Measurements from ENCODE around the gene SUMO2. TPM values are rescaled to one million over a fixed set of nuclear protein-coding genes. Genes with fewer than 3 reads are reported as not detected.

The SUMO2 gene
- total and polyA plus RNA-seq, 2 of the 8 experiments (the other 6 are each of a cell fraction or from before 2014, with no cell fraction given), result 184 to 779 TPM

GRCh38 chr17:75146592-75146991 lies 36.2 kb downstream of the SUMO2 start:
- Histone ChIP-seq H3K9me3 (ENCODE audit: insufficient read depth in 2 of 2, low read depth in 1 of 2, low read length in 1 of 2) (no peaks in the 10 kb centered on the region), H3K23ac (ENCODE audit: insufficient read length) (no peak overlapping the region), H4K91ac (replicated peaks; ENCODE audit: insufficient read length, low read length) (no peak overlapping the region), H3K4ac (replicated peaks; ENCODE audit: insufficient read length, low read depth, low read length) (no peak overlapping the region), H2BK15ac (ENCODE audit: low read length) (no peak overlapping the region), H3K4me2 (ENCODE audit: insufficient read depth in 1 of 2, low read depth in 2 of 2, low read length in 2 of 2) (no peak overlapping the region), H2AFZ (ENCODE audit: low read length) (no peak overlapping the region), H4K5ac (ENCODE audit: insufficient read length, low read depth, low read length) (no peak overlapping the region), H3K27ac (ENCODE audit: low read depth, low read length) (no peak overlapping the region), H3K56ac (replicated peaks; ENCODE audit: insufficient read length, low read depth, low read length) (no peak overlapping the region), H2BK5ac (ENCODE audit: low read depth, low read length) (no peak overlapping the region), H3K36me3 (ENCODE audit: control insufficient read depth in 2 of 4, insufficient read depth in 4 of 4, low read length in 3 of 4) (peaks cover 41 to 73% (median 60%) of the 10 kb centered on the region in 4 experiments), H2BK20ac (ENCODE audit: low read length) (no peak overlapping the region), H3K79me1 (ENCODE audit: low read depth, low read length) (0 out of 2 replicates have a peak, but pooled peaks cover 2% of the 10 kb centered on the region), H2BK120ac (replicated peaks; ENCODE audit: low read depth, low read length) (no peak overlapping the region), H2AK5ac (ENCODE audit: low read depth, low read length) (no peak overlapping the region), H3K4me1 (replicated peaks in 1 of 4; ENCODE audit: control insufficient read depth in 3 of 4, insufficient read depth in 4 of 4, low read length in 3 of 4) (peaks cover 0 to 2% (median 0%) of the 10 kb centered on the region in 4 experiments; a peak in 1 of 7 replicates), H3K18ac (ENCODE audit: extremely low read depth, low read length) (no peak overlapping the region), H4K8ac (ENCODE audit: extremely low read depth, insufficient read depth, low read length) (no peak overlapping the region), H4K20me1 (replicated peaks in 1 of 2; ENCODE audit: control insufficient read depth in 1 of 2, insufficient read depth in 2 of 2, low read length in 2 of 2) (peaks cover 3 to 14% of the 10 kb centered on the region in 2 experiments), H2BK12ac (ENCODE audit: low read depth, low read length) (no peak overlapping the region), H3K14ac (ENCODE audit: insufficient read length) (no peak overlapping the region), H3K4me3 (ENCODE audit: extremely low read depth in 1 of 4, insufficient read depth in 2 of 4, low read depth in 3 of 4, low read length in 4 of 4) (no peak overlapping the region), H3K23me2 (ENCODE audit: low read depth, low read length) (no peaks in the 10 kb centered on the region; the same call in 1 of the 2 replicates), H3K27me3 (replicated peaks in 1 of 4; ENCODE audit: control insufficient read depth in 3 of 4, extremely low read depth in 1 of 4, insufficient read depth in 3 of 4, low read length in 3 of 4) (no peaks in the 10 kb centered on the region), H3K9ac (replicated peaks in 1 of 4; ENCODE audit: extremely low read depth in 1 of 4, low read depth in 3 of 4, low read length in 3 of 4) (no peak overlapping the region), H3K79me2 (ENCODE audit: control insufficient read depth in 1 of 2, insufficient read depth in 2 of 2, low read length in 2 of 2) (peaks cover 8 to 52% of the 10 kb centered on the region in 2 experiments)
- DNase-seq (ENCODE audit: low read depth in 1 of 2, low spot score in 2 of 2) (no peak), FAIRE-seq (no peak)
- ChIA-PET POLR2A (ENCODE audit: partially characterized antibody) (interaction anchor here (0.6 to 8.0 kb wide), 7 partner anchors 8 to 24 kb away, joined by 3 to 83 read pairs (median 6); partner anchors contain the start of genes JPT1 and NT5C), CTCF (ENCODE audit: partially characterized antibody) (interaction anchor here (1.4 to 2.2 kb wide), 3 partner anchors 25 to 55 kb away, joined by 3 to 11 read pairs (median 10); no protein-coding TSS in a partner anchor)
- WGBS, 2 experiments (ENCODE audit: extremely low coverage in 1 of 2, insufficient coverage in 1 of 2, insufficient read length in 1 of 2, insufficient replicate concordance in 2 of 2, low coverage in 1 of 2, low lambda C conversion rate in 2 of 2, missing lambda C conversion rate in 1 of 2), result 93% methylated on average over 3 of the region's 3 CpGs; no CpG with 5 or more reads in 1 of the 2 experiments
- TF ChIP-seq TAF1 (IDR thresholded peaks at IDR 0.05; ENCODE audit: low read depth, low read length) (no peak), TCF12 (IDR thresholded peaks at IDR 0.05; ENCODE audit: low read depth, low read length) (no peak), SRF (IDR thresholded peaks at IDR 0.05; ENCODE audit: low read depth, low read length) (no peak), ATF2 (IDR thresholded peaks at IDR 0.05; ENCODE audit: low read length) (no peak), GTF2F1 (IDR thresholded peaks at IDR 0.05; ENCODE audit: borderline replicate concordance, low read depth, low read length) (no peak), CTBP2 (IDR thresholded peaks at IDR 0.05; ENCODE audit: borderline replicate concordance, insufficient read depth, insufficient read length, low read length) (no peak), MAX (IDR thresholded peaks at IDR 0.05) (no peak), HDAC2 (IDR thresholded peaks at IDR 0.05; ENCODE audit: borderline replicate concordance in 1 of 2, low read depth in 2 of 2, low read length in 2 of 2) (no peak), SP4 (IDR thresholded peaks at IDR 0.05; ENCODE audit: low read length) (no peak), ATF3 (IDR thresholded peaks at IDR 0.05; ENCODE audit: insufficient read depth, low read depth, low read length) (no peak), SIRT6 (IDR thresholded peaks at IDR 0.05; ENCODE audit: low read length) (no peak)

Measured in H1 (cell line).